Activated CD4-positive, alpha-beta T cell treated with anti-CD3 and anti-CD28 coated beads for 48 hours (primary cell): ENCODE measurements around the gene BBLN.
"Not testable (repeated sequence)": the region's sequence is repeated elsewhere in the genome, so short reads cannot be mapped to it uniquely, and the experiment has no call there.

Experiments used
- DNase-seq: peaks from one replicate; pipeline ENCODE4 v3.0.0-alpha.2; 2020

The BBLN gene

GRCh38 chr9:128164307-128164885 is 4.3 kb downstream of the BBLN start:
- DNase-seq: no peak

- no peak for DNase-seq
Observed at GRCh38 chr9:128166169-128166568, 6.1 kb downstream of the BBLN start.

- no peak for DNase-seq
Observed at GRCh38 chr9:128167209-128167608, 7.1 kb downstream of the BBLN start.

GRCh38 chr9:128168731-128169308 is 8.8 kb downstream of the BBLN start:
- no peak for DNase-seq

GRCh38 chr9:128169492-128169891 is 9.4 kb downstream of the BBLN start:
- DNase-seq: no peak

- no peak for DNase-seq
Observed at GRCh38 chr9:128169925-128170324, 9.9 kb downstream of the BBLN start.

GRCh38 chr9:128174062-128174461 is 14.0 kb downstream of the BBLN start:
- DNase-seq: no peak

GRCh38 chr9:128175102-128175563 is 15.1 kb downstream of the BBLN start:
- no peak for DNase-seq

GRCh38 chr9:128175726-128176125 is 15.7 kb downstream of the BBLN start:
- DNase-seq: no peak

- no peak for DNase-seq
Observed at GRCh38 chr9:128178806-128179431, 18.9 kb downstream of the BBLN start.

- DNase-seq: no peak
Observed at GRCh38 chr9:128180001-128180400, 19.9 kb downstream of the BBLN start.

GRCh38 chr9:128180447-128180846 is 20.4 kb downstream of the BBLN start:
- no peak for DNase-seq

GRCh38 chr9:128181480-128181879 is 21.4 kb downstream of the BBLN start:
- DNase-seq: not testable (repeated sequence)

GRCh38 chr9:128182893-128183588 is 23.0 kb downstream of the BBLN start:
- DNase-seq: no peak

- no peak for DNase-seq
Observed at GRCh38 chr9:128185979-128186965, 26.2 kb downstream of the BBLN start.

- DNase-seq: no peak
Observed at GRCh38 chr9:128187361-128187760, 27.3 kb downstream of the BBLN start.

GRCh38 chr9:128188209-128188608 is 28.1 kb downstream of the BBLN start:
- no peak for DNase-seq

- DNase-seq: no peak
Observed at GRCh38 chr9:128190013-128190412, 29.9 kb downstream of the BBLN start.

GRCh38 chr9:128190516-128191405 is 30.7 kb downstream of the BBLN start:
- DNase-seq: peak; percentile 15

GRCh38 chr9:128191406-128192046 is 31.5 kb downstream of the BBLN start, which contains the start of gene CIZ1:
Gene CIZ1 (minus strand): TSS chr9:128191572. CDS start chr9:128190857, 715 bp downstream.
- peak; percentile 80 for DNase-seq
